Esophagus squamous epithelium (tissue), 4 donors: ENCODE data around the gene ZMYND10.

Experiments used
- CTCF ChIP-seq, 6 experiments: fragments of 450-650 bp in 4 of 6; fragments of 200-600 bp in 2 of 6; sonication (generic) in 2 of 6; IDR thresholded peaks; one replicate each; pipeline ENCODE4 v1.5.1; 2016 to 2019; ENCODE audit warnings: antibody characterized with exemption in 6 of 6, mild to moderate bottlenecking in 4 of 6, moderate library complexity in 4 of 6
- POLR2A ChIP-seq, 4 donors: fragments of 450-650 bp; IDR thresholded peaks; one replicate each; pipeline ENCODE4 v1.6.1; 2017; ENCODE audit warnings: antibody characterized with exemption in 4 of 4, mild to moderate bottlenecking in 4 of 4, moderate library complexity in 3 of 4

DNA sequence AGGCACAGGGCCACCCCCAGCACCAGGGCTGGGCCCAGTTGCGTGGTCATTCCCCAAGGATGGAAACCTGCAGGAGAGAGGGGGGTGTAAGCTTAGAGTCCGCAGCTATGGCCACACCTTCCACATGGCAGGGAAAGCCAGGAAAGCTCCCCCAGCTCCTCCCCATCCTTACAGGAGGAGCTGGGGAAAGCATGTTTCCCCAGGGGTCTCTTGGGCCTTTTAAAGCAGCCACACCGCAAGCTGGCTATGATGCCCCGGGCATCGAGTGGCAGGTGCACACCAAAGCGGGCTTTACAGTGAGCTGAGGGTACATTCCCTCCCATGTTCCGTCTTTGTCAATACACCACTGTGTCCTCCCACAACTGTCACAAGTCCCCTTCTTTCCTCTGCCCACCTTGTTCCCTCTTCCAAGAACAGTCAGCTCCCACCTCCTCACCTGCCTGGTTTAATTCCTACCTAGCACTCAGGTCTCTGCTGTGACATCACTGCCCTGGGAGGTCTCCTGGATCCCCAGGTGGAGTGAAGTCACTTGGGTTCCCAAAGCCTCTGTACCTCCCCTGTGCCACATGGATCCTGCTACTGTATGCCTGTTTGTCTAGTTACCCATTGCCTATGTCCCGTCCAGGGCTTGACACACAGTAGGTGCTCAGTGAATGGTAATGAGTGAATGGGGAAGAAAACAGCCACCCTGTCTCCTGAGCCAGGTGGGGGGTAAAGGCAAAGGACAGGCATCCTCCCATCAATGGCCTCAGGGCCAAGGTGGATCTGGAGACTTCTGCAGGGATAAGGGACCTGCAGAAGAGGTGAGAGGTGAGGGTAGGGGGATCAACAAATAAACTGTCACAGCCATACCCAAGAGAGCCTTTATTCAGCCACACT is 49.7 kb downstream of the ZMYND10 start:
- no peak for TF ChIP-seq CTCF (IDR thresholded peaks at IDR 0.05)
- no peak for TF ChIP-seq POLR2A (IDR thresholded peaks at IDR 0.05)
